Choroid plexus epithelial cell (primary cell): ENCODE results near the gene MRPL10.

Experiments used
- DNase-seq: peaks from one replicate; pipeline ENCODE4 v3.0.0-alpha.2; 2010; ENCODE audit warnings: low read depth
- H3K4me3 ChIP-seq: 2 replicates; pipeline ENCODE4 v1.5.1; 2011; ENCODE audit warnings: low read depth, mild to moderate bottlenecking, control low read depth, low read length, moderate library complexity
- TF ChIP-seq, protein P1 (sequence below): conservative IDR thresholded peaks from 2 replicates; pipeline ENCODE4 v1.5.1; 2011; ENCODE audit warnings: low read depth, mild to moderate bottlenecking, control low read depth, inconsistent platforms, low read length, moderate library complexity

MRPL10 gene

DNA sequence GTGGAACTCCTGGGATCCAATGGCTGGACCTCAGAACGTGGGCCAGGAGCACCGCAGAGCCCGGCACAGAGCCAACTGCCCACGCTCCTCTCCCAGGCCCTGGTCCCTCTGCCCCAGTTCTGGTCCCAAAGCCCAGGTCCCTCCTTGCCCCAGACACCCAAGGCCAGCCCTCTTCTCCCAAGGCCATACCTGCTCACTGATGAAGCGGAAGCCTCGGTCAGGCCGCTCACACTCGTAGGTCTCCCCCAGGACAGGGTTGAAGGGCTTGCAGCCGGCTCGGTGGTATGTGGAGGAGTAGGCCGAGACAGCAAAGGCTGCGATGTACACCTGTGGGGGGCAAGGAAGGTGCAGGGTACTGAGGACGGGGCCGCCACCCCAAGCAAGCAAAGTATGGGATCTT is 18.3 kb downstream of the MRPL10 start:
- TF ChIP-seq, protein P1, sequence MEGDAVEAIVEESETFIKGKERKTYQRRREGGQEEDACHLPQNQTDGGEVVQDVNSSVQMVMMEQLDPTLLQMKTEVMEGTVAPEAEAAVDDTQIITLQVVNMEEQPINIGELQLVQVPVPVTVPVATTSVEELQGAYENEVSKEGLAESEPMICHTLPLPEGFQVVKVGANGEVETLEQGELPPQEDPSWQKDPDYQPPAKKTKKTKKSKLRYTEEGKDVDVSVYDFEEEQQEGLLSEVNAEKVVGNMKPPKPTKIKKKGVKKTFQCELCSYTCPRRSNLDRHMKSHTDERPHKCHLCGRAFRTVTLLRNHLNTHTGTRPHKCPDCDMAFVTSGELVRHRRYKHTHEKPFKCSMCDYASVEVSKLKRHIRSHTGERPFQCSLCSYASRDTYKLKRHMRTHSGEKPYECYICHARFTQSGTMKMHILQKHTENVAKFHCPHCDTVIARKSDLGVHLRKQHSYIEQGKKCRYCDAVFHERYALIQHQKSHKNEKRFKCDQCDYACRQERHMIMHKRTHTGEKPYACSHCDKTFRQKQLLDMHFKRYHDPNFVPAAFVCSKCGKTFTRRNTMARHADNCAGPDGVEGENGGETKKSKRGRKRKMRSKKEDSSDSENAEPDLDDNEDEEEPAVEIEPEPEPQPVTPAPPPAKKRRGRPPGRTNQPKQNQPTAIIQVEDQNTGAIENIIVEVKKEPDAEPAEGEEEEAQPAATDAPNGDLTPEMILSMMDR, result no peak
- DNase-seq, result no peak
- no peak overlapping the region for H3K4me3 ChIP-seq

DNA sequence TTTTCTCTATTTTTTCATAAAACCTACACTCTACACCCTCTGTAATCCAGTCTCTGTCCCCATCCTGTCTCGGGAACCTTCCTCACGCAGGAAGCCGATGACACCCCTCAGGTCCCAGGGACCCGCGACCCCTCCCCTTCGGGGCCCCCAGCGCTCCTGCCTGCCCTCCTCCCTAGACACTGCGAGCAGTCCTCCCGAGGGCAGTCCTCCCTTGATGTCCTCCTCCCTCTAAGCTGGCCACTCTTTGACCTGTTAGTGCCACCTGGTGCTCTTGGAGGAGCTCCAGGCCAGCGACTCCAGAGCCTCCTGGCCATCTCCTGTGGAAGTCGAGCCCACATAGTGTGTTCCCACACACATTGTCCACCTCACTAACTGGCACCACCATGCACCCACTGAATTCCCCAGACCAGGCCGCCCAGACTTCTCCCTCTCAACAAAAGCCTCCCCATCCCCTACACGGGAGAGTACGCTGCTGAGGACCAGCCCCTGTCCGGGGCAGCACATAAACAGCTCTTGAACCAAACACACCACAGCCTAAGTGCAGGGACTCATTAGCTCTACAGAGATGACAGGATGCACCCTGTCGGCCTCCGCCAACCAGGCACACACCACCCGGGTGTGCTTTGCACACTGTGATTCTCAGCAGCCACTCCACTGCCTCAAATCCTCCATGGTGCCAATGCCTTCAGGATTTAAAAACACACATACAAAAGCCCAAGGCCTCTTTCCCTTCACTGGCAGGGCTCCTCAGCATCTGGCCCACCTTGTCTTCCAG is 19.0 kb downstream of the MRPL10 start:
- DNase-seq, result no peak

DNA sequence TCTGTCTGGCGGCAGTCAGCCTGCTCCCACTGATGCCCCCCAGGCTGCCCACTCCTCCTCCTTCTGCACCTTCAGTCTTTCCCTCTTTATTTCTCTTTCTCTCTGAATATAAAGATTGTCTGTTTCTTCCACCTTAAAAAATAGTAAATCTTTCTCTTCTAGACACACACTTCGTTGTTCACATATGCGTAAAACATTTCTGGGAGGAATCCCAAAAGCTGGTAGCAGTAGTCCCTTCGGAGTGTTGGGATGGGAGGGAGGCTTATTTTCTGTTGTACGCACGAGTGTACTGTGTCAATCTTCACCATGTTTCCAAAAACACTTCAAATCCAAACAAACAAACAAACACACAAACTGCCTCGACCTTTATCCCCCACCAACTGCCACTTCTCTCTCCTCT is 19.6 kb downstream of the MRPL10 start:
- DNase-seq, result no peak
- H3K4me3 ChIP-seq, result no peak overlapping the region
- TF ChIP-seq, protein P1, result no peak

More for the DNA sequence above, 19.0 kb downstream of the MRPL10 start:
- TF ChIP-seq, protein P1, result no peak
- no peak overlapping the region for H3K4me3 ChIP-seq

DNA sequence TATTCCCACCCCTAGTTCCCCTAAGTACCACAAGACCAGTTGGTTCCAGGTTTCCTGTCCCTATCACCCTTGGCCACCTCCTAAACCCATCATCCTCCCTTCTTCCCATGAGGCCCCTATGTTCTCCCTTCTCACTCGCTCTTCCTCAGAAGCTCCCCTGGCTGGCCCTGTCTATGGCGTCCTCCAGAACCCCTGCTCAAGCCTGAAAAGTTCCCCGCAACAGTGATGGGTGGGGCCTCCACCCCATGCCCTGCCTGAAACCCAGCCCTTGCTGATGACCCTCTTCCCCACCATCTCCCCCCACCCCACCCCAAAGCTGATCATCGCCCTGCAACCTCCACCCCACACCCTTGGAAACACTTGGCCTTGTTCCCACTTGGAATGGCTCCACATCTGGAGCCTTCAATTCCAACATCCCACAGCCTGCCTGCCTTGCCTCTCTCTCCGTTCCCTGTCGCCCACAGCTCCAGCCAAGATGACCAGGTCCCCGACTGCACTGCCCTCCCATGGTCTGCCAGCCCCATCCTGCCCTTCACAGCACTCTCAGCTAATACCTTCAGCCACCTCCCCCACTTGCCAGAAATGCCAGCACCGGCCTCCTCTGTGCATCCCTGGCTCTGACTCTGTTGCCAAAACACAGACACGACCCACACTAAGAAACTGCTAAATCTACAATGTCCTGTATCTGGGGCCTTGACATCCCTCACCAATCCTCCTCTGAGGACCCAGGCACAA is 20.3 kb downstream of the MRPL10 start:
- TF ChIP-seq, protein P1, result no peak
- DNase-seq, result no peak
- no peak overlapping the region for H3K4me3 ChIP-seq

GRCh38 chr17:47810200-47810821 is 21.0 kb downstream of the MRPL10 start:
- DNase-seq, result peak; percentile 96
- H3K4me3 ChIP-seq, result no peak overlapping the region
- TF ChIP-seq, protein P1, result no peak

- TF ChIP-seq, protein P1, result no peak
- DNase-seq, result no peak
These were observed 22.4 kb downstream of the MRPL10 start for GRCh38 chr17:47808830-47809480.

More at GRCh38 chr17:47808830-47809480, 22.4 kb downstream of the MRPL10 start:
- no peak overlapping the region for H3K4me3 ChIP-seq
